ENCODE results near the gene AFF2. TPM values are rescaled to one million over a fixed set of nuclear protein-coding genes. Genes with fewer than 3 reads are reported as not detected.
"Not testable (repeated sequence)": the region's sequence is repeated elsewhere in the genome, so short reads cannot be mapped to it uniquely, and the experiment has no call there.

Gene AFF2
- total and polyA plus RNA-seq, 8 donors = 0.04 to 0.93 (median 0.41) TPM

- no peak for TF ChIP-seq CTCF (IDR thresholded peaks at IDR 0.05)
- FAIRE-seq (no peak), DNase-seq (no peak), ATAC-seq (no peak)
- Histone ChIP-seq H3K4me3 (no peak overlapping the region), H3K4me1 (no peaks in the 10 kb centered on the region), H3K27me3 (peaks cover 0 to 4% (median 0%) of the 10 kb centered on the region in 4 donors), H3K9me3 (no peaks in the 10 kb centered on the region), H3K27ac (no peak overlapping the region), H3K36me3 (no peaks in the 10 kb centered on the region)
- 20 to 23% methylated on average over 3 of the region's 3 CpGs for WGBS, 2 donors
- intact Hi-C loops (cut with DNase I) = no loop called here
Measured at GRCh38 chrX:148904421-148905111, 404.1 kb downstream of the AFF2 start.

GRCh38 chrX:148905400-148905799 is 405.0 kb downstream of the AFF2 start:
- intact Hi-C loops (cut with DNase I) = no loop called here
- Histone ChIP-seq H3K27me3 (peaks cover 0 to 6% (median 0%) of the 10 kb centered on the region in 4 donors), H3K27ac (no peak overlapping the region), H3K9me3 (no peaks in the 10 kb centered on the region), H3K4me3 (no peak overlapping the region), H3K4me1 (no peaks in the 10 kb centered on the region), H3K36me3 (no peaks in the 10 kb centered on the region)
- WGBS, 2 donors = 35 to 55% methylated on average over 5 of the region's 5 CpGs
- no peak for DNase-seq
- no peak for FAIRE-seq
- no peak for ATAC-seq
- no peak for TF ChIP-seq CTCF (IDR thresholded peaks at IDR 0.05)

- H3K4me3 ChIP-seq; H3K9me3 ChIP-seq; H3K36me3 ChIP-seq; ATAC-seq; FAIRE-seq; H3K27ac ChIP-seq; H3K4me1 ChIP-seq; H3K27me3 ChIP-seq; intact Hi-C loops (cut with DNase I): not testable (repeated sequence)
- peak in 1 of 6 donors; percentile 20 for DNase-seq
- WGBS, 2 donors = 83 to 86% methylated on average over 11 of the region's 11 CpGs
Measured at GRCh38 chrX:148906628-148907027, 406.2 kb downstream of the AFF2 start.

- Histone ChIP-seq H3K4me1 (no peaks in the 10 kb centered on the region), H3K27ac (no peak overlapping the region), H3K4me3 (no peak overlapping the region), H3K9me3 (no peaks in the 10 kb centered on the region), H3K36me3 (no peaks in the 10 kb centered on the region), H3K27me3 (peaks cover 0 to 15% (median 0%) of the 10 kb centered on the region in 4 donors)
- FAIRE-seq (no peak), ATAC-seq (no peak), DNase-seq (no peak)
- no peak for TF ChIP-seq CTCF (IDR thresholded peaks at IDR 0.05)
- intact Hi-C loops (cut with DNase I) = no loop called here
Measured at GRCh38 chrX:148909758-148910157, 409.3 kb downstream of the AFF2 start.

- WGBS, 2 donors = 53 to 60% methylated on average over 3 of the region's 3 CpGs
- no peak for TF ChIP-seq CTCF (IDR thresholded peaks at IDR 0.05)
- ATAC-seq (no peak), FAIRE-seq (no peak), DNase-seq (no peak)
- Histone ChIP-seq H3K4me1 (no peaks in the 10 kb centered on the region), H3K4me3 (no peak overlapping the region), H3K27me3 (peaks cover 0 to 11% (median 0%) of the 10 kb centered on the region in 4 donors), H3K36me3 (no peaks in the 10 kb centered on the region), H3K27ac (no peak overlapping the region), H3K9me3 (no peaks in the 10 kb centered on the region)
- intact Hi-C loops (cut with DNase I) = no loop called here
Measured at GRCh38 chrX:148913971-148914370, 413.6 kb downstream of the AFF2 start.
